GM12891 (cell line): Measurements from ENCODE around the gene HMGCS1.
"Not testable (repeated sequence)": the region's sequence is repeated elsewhere in the genome, so short reads cannot be mapped to it uniquely, and the experiment has no call there.

Experiments used
- POLR2A ChIP-seq: IDR thresholded peaks from 2 replicates; pipeline ENCODE4 v1.6.1; 2011; ENCODE audit warnings: low read depth, low read length, control low read depth
- POLR2AphosphoS5 ChIP-seq: IDR thresholded peaks from 2 replicates; pipeline ENCODE4 v1.6.1; 2011; ENCODE audit warnings: low read depth, low read length, control low read depth
- TAF1 ChIP-seq: IDR thresholded peaks from 2 replicates; pipeline ENCODE4 v1.6.1; 2011; ENCODE audit warnings: low read depth, low read length, control low read depth

DNA sequence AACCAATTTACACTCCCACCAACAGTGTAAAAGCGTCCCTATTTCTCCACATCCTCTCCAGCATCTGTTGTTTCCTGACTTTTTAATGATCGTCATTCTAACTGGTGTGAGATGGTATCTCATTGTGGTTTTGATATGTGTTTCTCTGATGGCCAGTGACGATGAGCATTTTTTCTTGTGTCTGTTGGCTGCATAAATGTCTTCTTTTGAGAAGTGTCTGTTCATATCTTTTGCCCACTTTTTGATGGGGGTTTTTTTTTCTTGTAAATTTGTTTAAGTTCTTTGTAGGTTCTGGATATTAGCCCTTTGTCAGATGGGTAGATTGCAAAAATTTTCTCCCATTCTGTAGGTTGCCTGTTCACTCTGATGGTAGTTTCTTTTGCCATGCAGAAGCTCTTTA, 10.3 kb upstream of the HMGCS1 start:
- not testable (repeated sequence) for TF ChIP-seq POLR2AphosphoS5, POLR2A, TAF1
